HG03575 (cell line): Measurements from ENCODE around the gene PHF19.
A peak's percentile ranks its signal among the peaks of the same experiment; 100 is the strongest.

Experiments
- ATAC-seq: cut with Tn5 transposase; IDR thresholded peaks from one replicate; pipeline ENCODE4 v1.9.1; 2021; ENCODE audit not compliant: unreplicated experiment, insufficient number of reproducible peaks, low FRiP score; ENCODE audit errors: extremely low read depth

Gene PHF19

DNA sequence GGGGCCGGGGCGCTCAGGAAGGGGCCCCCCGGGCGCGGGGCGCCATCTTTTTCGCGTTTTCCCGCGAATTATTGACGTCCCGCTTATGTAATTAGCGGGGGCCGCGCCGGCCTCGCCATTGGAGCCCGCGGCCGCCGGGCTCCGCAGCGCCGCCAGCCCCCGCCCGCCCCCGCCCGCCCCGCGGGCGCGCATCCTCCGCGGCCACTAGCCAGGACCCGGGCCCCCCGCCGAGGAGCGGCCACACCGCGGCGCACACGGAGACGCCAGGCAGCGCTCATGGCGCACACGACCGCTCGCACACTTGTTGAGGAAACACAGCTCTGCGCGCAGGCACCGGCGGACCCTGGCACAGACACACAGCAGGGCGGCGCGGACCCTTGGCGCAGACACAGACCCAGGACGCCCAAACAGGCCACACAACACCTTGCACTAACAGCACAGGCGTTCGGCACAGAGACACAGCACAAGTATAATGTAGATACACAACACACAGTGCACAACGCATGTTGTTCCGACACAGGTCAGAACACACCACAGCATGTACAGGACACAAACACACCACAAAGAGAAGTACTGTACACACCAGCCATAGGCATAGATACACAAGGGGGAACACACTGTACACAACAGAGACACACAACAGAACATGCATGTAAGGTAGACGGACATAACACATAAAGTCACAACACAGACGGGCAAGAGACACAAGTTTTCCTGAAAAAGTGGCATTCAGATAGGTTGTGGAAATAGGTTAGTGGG, 467 bp upstream of the PHF19 start:
- no peak for ATAC-seq

DNA sequence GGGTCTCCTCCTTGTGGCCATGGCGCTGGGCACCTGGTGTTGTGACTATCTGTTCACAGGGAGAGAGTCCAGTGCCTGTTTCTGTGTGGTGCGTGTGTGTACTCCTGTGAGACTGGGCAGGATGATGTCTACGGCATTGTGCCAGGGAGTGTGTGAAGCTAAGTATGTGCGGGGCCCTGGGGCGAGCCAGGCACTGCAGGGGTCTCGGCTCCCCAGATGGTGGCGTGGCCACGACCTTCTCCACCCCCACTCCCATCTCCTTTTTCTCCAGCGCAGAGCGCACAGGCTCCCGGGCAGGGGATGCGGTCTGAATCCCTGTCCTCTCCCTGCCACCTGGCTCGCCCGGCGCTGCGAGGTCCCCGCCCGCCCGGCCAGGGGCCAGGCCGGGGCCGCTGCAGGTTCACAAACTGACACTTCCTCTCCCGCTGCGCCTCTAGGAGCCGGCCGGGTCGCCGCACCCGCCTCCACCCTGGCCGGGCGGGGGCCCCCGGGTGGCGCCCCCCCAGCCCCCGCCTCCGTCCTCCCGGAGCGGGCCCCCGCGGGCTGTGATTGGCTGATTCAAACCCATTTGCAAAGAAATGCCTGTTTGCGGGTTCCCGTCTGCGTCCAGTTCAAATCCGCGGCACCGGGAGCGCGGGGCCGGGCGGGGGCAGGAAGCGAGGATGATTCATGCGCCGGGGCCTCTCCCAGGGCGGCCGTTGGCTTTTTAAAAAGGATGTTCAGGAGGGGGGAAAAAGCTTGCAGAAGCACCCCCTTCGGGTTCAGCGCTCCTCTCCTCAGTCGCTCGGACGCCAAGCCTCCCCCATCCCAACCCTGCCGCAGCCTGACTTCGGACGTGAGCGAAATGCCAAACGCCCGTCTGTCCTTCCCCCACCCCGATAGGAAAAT, 790 bp downstream of the PHF19 start:
- ATAC-seq, result no peak

DNA sequence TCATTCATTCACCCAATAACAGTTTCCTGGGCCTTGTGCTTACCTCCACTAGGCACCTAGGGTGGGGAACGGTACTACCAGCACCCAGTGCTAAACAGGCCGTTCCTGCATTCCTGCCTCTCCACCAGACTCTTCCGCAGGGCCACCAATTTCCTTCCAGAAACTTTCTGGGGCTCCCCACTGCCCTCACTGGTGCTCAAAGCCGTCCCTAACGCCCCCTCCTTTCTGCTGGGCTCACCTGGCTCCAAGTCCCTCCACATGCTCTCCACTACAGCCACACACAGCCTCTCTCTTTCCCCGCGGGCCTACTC, 1.4 kb downstream of the PHF19 start:
- ATAC-seq, result no peak

DNA sequence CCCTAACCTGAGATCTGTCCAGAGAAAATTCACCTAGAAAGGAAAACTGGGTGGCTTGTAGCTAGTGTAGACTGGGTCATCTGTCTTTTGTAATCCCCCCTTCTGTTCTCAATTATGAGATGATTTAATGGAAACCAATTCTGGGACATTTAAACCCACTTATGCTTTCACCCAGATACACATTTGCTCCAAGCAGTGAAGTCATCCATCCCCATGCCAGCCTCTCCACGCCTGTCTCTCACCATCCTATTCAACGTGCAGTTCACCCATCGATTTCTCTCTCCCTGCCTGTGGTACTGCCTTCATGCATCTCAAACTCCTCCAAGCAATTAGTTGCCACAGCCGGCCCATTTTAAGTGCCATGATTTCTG, 1.8 kb downstream of the PHF19 start:
- ATAC-seq, result no peak

DNA sequence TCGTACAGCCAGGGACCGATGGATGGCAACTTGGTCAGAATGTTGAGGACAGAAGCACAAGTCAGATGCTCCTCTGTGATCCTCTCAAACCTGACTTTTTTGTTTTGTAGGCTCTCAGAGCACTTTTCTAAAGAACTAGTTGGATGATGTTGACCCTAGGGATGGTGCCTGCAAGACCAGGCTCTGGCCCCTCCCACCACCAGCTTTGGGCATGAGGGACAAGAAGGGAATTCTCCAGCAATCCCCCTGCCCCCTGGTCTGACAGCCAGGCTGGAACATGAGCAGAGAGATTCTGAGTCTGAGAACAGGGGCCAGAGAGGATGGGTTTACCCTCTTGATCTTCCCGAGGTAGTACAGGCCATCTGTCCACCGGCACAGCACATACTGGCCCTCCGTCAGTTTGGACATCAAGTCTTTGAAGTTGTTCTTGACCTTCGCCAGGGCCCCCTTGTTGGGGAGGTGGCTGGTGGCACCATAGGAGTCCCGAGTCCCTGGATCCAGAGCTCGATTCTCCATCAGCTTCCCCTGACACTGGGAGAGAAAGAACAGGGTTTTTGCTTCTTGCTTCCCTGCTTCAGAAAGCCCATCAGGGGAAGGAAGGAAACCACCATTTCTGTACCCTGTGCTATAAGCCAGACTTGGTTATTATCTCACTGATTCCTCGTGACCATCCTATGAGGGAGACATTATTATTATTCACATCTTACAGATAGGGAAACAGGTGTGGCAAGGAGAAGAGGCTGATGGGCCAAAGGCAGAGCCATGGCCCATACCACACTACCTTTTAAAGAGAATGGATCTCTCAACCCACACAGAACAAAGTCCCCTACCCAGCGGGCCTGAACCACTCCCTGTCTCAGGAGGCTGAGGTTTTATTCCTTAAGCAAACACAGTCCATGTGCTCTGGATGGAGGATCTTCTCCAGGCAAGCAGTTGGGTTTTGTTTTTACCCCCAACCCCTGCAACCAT, 2.5 kb downstream of the PHF19 start:
- ATAC-seq, result no peak

DNA sequence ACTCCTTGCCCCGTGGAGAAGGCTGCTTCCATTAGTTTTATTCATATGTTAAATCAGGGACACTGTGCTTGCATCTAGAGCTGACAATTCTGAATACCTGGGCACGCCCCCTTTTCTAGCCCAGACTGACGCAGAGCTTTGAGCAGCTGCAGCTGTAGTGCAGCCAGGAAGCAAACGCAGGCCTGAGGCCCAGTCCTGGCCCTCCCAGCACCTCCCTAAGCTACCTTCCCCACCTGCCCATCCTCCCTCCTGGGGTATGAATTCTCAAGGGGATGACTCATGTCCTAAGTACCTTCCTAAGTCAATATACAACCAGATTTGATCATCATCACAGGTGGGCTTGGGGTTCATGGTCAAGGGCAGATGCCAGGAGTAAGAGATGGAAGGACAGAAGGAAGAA, 3.5 kb downstream of the PHF19 start:
- no peak for ATAC-seq

DNA sequence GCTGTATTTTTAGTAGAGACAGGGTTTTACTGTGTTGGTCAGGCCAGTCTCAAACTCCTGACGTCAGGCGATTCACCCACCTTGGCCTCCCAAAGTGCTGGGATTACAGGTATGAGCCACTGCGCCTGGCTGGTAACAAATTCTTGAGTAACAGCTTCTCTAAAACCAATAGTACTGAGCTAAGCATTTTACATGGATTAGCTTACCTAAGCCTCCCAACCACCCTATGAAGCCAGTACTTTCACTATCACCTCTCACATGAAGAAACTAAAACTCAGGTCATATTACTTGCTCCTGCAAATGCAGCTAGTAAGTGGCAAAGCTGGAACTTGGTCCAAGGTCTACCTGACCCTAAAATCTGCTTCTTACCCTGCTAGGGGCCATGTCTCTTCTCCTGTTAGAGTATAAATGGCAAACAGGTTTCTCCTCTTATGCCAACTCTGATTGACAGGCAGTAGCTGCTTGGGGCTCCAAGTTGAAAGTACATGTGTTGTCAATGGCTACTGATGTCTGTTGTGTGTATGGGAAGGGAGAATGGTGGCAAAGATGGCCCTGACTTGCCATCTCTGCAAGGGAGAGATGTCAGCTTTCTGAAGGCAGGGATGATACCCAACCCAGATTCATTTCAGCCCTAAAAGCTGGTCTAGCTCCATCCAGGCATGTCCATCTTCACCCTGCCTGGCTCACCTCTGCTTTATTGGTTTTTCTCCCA, 4.0 kb downstream of the PHF19 start:
- no peak for ATAC-seq

DNA sequence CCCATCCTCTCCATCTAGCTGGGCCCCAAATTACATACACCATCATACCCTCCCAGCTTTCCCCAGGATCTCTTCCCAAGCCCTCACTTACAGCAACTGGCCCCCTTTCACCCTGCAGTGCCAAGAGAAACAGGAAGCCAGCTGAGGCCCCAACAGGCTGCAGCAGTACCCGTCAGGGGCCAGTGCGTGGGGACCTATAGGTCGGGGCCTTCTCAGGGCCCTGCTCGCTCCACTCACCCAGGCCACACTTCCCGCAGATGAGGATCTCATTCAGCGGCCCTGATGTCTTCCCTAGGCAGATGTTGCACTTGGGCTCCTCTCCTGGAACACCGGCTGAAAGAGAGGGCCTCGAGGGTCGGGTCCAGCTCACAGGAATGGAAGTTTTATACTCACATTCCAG, 6.8 kb downstream of the PHF19 start:
- no peak for ATAC-seq

DNA sequence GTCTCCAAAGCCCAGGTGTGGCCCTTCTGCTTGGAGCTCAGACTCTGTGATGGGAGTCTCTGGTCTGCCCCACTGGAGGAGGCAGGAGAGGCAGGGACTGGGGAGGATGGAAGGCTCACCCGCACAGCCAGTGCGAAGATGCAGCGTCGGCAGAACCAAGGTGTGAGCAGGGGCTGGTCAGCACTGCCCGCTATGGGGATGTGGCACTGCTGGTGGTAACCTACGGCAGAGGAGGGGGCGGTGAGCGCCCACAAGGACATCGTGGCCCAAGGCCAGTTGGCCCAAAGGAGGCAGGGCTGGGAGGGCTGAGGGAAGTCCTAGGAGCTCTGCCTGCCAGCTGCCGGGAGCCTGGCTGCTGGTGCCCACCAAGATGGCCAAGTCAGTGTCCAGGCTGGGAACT, 7.3 kb downstream of the PHF19 start:
- ATAC-seq, result no peak

DNA sequence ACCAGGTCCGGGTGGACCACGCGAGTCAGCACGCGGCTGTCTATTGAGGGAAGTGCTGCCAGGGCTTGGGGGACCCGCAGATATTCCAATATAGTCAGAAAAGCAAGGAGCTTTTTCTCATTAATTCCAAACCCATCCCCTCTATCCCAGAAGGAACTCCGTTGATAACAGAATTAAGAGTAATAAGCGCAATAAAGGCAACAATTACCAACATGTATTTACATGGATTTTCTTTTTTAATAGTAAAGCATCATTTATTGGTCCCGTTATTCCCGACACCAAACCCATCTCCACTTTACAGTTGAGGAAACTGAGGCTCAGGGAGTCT, 7.7 kb downstream of the PHF19 start:
- ATAC-seq, result no peak

DNA sequence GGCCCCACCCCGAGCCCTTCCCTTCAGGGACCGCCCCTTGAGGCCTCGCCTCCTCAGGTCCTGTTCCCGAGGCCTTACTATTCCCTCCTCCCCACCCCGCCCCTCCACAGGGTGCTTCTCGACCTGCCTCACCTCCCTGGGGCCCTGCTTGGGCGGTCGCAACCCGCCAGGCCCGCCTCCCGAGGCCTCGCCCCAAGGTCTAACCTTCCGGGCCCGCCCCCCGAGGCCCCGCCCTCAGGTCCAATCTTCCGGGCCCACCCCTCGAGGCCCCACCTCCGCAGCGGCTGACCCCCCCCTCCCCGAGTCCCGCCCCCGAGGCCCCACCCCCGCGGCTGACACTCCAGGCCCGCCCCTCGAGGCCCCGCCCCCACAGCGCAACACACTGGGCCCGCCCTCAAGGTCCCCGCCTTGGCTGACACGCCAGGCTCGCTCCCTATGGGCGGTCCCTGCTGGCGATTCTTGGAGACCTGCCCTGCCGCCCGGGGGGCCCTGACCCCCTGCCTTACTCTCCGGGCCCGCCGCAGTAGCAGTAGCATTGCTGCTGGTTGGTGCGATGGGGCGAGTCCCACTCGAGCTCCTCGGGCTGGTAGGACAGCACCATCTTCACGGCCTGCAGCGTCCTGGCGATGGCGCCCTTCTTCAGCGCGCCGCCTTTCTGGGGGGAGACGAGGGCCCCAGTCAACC, 8.2 kb downstream of the PHF19 start:
- ATAC-seq, result peak; percentile 45

DNA sequence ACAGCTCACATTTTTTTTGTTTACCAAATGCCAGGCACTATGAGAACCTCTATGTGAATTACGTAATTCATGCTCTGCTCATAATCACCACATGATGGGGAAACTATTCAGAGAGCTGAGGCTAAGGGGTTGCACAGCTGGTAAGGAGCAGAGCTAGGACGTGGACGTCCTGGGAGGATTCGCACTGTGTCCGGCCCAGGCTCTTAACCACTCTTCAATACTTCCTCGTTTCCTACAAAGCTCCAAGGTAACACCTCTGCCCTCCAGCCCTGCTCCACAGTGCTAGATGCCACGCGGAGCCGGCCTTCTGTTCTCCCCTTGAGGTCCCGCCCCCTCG, 8.7 kb downstream of the PHF19 start:
- no peak for ATAC-seq

DNA sequence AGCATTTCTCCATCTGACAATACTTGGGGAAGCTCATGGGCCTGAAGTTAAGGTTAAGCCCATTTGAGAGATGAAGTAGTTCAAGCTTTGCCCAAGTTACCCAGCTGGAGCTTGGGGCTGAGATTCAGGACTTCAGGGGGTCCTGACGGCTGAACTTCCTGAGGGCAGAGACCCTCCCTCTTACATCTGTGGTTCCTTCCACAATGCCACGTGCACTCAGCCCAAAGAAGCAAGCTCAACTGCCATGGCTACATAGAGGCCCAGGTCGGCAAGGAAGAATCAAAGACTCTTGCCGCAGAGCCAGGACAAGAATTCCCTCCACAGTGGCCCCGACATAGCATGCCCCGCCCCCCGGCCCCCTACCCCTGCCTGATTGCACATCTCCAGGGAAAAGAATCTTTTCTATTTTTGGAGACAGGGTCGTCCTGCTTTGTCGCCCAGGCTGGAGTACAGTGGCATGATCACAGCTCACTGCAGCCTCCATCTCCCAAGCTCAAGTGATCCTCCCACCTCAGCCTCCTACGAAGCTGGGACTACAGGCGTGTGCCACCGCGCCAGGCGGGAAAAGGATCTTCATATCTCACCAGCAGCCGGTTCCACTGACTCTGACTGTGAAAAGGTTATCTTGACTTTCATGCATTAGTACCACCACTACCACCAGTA, 9.2 kb downstream of the PHF19 start:
- no peak for ATAC-seq

DNA sequence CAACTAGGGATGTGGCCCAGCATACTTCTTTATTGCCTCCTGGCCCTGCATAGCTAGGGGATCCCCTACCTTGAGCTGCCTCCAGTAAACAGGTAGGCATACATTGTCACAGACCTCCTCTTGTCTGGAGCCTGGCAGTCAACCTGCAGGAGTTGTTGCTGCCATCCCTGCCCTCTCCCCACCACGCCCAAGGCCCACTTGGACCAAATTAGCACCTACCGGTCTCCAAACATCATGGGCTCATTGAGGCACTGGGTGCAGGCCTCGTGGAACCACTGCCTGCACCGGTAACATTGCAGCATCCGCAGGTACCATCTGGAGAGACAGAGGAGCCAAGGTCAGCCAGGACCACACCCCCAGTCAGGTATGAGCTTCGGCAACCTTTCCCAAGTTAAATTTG, 10.3 kb downstream of the PHF19 start:
- no peak for ATAC-seq

DNA sequence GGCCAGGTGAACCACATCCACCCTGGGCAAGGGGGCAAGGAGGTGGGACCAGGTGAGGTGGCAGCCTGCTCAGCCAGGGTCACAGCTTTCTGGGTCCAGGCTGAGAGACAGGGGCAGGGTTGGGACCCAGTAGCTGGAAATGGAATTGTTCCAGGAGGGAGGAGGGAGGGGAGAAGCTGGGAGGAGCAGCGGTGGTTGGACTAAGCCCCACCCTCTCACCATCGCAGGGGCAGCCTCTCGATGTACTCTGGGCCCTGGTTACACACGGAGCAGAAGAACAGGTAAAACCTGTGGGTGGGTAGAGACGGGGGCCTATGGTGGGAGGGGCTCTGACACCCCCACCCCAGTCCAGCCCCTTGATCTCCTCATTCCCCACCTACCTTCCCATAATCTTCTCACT, 11.2 kb downstream of the PHF19 start:
- no peak for ATAC-seq

DNA sequence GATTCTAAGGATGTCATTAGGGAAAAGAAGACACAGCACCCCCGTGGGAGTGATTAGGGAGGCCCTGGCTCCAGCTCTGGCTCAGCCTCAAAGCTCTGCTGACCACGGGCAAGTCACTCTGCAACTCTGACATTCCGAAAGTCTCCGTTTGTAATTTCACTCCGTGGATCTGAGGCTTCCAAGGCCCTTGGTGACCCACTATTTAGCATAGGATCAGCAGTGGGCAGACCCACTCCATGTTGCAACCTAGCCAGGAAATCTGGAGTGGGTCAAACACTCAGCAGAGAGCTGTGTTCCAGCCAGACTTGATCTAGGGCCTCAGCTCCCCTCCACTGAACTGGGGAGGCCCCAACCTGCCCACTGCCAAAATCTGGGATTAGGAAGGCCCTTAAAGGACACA, 11.8 kb downstream of the PHF19 start:
- no peak for ATAC-seq

DNA sequence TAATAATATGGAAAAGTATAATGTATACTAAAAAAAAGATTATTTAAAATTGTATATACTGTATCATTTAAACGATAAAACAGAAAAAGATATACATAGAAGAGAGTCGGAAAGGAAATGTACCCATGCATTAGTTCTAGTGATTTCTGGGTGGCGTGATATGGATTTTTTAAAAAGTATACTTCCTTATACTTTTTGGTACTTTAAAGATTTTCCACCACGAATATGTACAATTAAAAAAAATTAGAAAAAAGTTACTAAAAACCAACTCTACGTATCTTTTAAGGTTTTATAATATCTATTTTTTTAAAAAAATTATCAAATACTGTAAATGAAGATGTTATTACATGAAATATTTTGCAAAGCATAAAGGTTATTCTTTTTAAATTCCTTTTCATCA, 12.3 kb downstream of the PHF19 start:
- no peak for ATAC-seq

DNA sequence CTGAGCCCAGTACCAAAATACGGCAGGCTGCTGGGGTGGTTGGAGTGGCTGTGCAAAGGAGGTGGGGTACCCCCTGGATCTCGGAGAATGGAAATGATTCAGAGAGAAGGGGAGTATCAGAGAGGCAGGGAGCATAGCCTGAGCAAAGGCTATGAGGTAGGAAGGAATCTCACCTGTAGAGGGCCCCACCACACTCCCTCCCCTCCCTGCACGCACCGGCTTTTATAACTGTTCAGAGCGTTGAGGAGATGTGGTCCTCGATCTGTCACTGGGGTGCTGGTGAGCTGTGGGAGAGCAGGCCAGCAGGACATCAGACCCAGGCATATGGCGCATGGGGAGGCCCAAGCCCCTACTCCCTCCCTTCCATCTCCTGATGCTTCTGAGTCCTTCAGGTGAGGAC, 13.2 kb downstream of the PHF19 start:
- ATAC-seq, result no peak
